SK-N-SH (cell line): ENCODE results near the gene SYAP1.

Experiments used
- CTCF ChIP-seq: fragments of 200-600 bp; sonication (generic); IDR thresholded peaks from 2 replicates; pipeline ENCODE4 v1.6.1; 2017; ENCODE audit warnings: antibody characterized with exemption, mild to moderate bottlenecking, moderate library complexity
- GABPA ChIP-seq: IDR thresholded peaks from 2 replicates; pipeline ENCODE4 v1.4.0; 2012; ENCODE audit warnings: low read depth, mild to moderate bottlenecking
- MAX ChIP-seq: IDR thresholded peaks from 2 replicates; pipeline ENCODE4 v1.4.0; 2012; ENCODE audit warnings: low read depth
- POLR2AphosphoS5 ChIP-seq: IDR thresholded peaks from 2 replicates; pipeline ENCODE4 v1.6.1; 2012; ENCODE audit warnings: low read depth, low read length
- REST ChIP-seq: IDR thresholded peaks from 2 replicates; pipeline ENCODE4 v1.6.1; 2012; ENCODE audit warnings: mild to moderate bottlenecking, low read depth, low read length, moderate library complexity
- RXRA ChIP-seq: IDR thresholded peaks from 2 replicates; pipeline ENCODE4 v1.4.0; 2012; ENCODE audit warnings: low read depth, mild to moderate bottlenecking, borderline replicate concordance
- USF2 ChIP-seq: fragments of 150-350 bp; IDR thresholded peaks from 2 replicates; pipeline ENCODE4 v1.6.1; 2017; ENCODE audit warnings: antibody characterized with exemption, low read length, low read depth, borderline replicate concordance

GRCh38 chrX:16678689-16679088, 40.7 kb upstream of the SYAP1 start:
- TF ChIP-seq MAX (no peak), REST (no peak), CTCF (no peak), USF2 (no peak), POLR2AphosphoS5 (no peak), RXRA (no peak), GABPA (no peak)
